Globus pallidus (tissue), 1 donor: ENCODE measurements around the gene BANF1.

Experiments used
- DNase-seq: peaks from one replicate; pipeline ENCODE4 v3.0.0-alpha.2; 2015; ENCODE audit warnings: low spot score

The BANF1 gene

DNA sequence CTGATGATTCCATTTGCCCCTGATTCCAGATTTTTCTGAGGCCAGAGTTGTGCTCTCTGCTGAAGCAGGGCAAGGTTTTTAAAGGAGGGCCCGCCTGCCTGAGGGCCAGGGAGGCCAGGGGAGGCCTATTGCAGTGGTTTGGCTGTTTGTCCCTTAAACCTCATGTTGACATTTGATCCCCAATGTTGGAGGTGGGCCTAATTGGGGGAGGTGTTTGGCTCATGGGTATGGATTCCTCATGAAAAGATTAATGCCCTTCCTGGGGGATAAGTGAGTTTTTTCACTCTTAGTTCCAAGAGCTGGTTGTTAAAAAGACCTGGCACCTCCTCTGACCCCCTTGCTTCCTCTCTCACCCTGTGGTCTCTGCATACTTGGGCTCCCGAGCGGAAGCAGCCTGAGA lies 37.5 kb downstream of the BANF1 start:
- no peak for DNase-seq

DNA sequence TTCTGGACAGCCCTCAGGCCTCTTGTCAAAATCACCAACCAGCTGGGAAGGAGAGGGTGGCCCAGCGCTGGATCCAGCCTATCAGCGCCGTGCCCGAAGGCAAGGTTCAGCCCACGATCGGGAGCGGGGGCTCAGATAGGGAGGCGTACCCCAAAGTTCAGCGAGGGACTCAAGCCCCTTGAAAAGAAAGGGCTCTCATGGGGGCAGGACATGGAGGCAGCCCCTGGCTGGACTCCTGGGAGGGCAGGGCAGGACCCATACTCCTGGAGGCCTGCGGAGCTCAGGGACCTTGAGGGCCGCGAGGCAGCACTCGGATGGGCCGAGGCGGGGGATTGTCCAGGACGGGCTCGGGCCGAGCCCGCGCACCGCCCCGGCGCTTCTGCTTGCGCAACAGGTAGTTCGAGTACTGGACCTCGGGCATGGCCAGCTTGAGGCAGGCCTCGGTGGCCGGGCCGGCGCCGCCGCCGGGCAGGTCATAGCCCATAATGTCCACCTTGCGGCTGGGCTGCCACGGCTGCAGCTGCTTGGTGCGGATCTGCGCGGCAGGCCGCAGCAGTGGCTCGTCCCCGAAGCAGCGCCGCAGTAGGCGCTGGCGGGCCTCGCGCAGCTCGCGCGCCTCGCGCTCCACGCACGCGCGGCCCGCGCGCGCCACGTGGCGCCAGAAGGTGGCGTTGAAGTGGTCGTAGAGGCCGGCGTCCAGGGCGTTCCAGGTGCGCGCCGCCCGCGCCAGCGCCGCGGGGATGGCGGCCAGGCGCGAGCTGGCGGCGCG lies 40.1 kb downstream of the BANF1 start:
- DNase-seq: no peak

DNA sequence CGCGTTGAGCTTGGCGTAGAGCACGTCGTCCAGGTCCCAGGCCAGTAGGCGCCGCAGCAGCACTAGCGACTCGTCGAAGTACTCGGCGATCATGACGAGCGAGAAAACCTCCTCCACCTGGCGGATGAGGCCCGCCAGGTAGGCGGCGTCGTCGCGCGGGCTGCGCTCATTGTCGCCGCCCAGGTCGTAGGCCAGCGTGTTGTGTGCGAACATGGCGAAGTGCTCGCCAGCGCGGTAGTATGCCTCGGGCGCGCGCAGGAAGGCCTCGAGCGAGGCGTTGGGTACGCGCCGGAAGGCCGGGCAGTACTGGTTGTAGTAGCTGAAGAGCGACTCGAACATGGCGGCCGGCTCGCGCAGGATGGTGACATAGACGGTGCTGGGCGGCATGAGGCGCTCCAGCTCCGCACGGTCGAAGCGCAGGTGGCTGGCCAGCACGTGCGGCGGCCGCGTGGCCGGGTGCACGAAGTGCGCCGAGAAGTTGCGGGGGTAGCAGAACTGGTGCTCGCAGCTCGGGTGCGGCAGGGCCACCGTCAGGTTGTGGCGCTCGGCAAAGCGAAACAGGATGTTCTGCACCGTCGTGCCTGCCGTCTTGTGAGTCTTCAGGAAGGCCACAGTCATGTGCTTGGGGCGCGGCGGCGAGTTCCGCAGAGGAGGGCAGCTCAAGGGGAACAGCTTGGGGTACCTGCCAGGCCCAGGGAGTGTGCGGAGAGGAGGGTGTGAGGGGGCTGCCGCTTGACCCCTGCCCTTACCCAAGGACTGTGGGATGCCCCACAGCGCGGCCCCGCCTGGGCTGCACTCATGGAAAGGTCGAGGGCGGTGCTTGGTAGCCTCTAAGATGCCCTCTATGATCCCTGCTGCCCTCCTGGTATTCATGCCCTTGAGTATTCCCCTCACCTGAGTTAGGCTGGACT lies 40.9 kb downstream of the BANF1 start:
- no peak for DNase-seq

DNA sequence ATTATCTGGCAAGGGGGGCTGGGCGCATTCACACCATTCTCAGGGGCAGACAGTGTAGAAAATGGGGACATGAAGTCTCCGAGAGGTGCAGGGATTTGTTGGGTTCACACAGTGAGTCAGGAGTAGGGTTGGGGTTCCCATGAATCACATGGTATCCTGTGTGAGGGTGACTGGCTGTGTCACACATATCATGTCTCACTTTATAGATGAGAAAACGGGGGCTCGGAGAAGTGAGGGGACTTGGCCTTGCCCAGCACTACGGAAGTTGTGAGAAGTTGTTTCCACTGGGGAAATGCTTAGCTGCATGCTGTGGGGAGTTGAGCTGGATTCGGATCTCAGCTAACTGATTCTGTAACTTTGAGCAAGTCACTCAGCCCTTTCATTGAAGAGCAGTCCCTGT lies 42.5 kb downstream of the BANF1 start:
- DNase-seq: no peak

DNA sequence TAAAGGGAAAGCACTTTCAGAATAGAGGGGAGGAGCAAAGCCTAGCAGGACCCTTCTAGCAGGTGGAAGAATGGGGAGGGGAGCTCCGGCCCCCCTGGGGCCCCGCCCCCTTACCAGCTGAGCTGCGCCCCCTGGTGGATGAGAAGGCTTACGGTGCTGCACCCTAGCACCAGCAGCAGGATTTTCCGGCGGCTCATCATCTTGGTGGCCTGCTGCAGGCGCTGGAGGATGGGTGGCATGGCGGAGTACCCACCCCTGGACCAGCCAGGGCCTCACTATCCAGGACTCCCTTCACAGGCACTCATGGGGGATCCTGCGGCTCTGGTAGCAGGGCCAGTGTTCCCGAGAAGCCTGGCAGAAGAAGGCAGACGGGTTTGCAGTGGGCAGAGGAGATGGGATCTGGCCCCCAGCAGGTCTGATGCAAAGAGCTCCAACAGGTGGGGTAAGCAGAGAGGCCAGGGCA lies 42.9 kb downstream of the BANF1 start:
- peak; percentile 75 for DNase-seq

DNA sequence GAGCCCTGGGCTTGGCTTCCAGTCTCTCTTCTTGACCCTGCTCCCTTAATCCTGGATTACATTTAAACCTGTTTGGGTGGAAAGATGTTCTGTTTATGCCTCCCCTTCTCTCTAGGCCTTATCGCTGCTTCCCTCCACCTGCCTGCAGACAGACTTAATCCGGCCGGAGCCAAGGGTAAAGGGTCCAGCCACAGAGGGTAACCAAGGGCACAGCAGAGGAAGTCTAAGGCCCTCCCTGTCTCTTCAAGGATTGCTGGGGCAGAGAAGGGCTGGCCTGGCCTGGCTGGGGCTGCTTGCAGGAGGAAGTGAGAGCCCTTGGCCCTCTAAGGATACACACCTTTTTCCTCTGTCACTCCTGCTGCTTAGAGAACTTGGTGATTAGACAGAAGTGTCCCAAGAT lies 44.6 kb downstream of the BANF1 start:
- no peak for DNase-seq

DNA sequence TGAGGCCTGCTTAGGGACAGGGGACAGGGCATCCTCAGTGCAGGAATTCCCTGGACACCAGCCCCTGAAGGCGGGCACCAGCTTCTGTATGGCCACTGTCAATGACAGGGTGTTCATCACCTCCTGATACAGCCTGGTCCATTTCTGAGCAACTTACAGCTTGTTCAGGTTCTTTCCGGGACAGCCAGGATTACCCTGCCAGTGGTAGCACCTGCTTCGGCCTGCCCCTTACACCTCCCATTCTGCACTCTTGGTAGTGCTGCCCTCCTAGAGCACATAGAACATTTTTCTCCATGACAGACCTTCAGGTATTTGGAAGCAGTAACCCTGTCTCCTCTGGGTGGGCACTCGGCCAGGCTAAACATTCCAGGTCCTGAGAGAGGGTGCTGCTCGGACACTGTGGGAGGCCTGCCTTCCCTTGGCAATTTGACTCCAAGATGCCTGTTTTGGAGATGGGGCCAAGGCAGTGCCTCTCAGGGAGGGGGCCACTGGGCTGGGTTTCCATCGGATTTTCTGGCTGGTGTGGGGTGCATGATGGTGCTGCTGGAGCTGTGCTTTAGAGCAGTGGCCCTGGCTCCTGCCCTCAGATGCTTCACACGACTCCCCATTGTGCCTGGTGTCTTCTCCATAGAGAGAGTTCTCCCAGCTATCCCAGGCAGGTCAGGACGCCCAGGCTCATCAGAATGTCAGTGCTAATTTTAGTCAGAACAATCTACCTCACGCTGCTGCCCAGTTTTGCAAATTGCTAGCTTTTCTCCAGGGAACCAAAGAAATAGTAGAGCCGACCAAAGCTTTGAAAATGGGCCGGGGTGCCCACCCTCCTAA lies 45.5 kb downstream of the BANF1 start:
- no peak for DNase-seq

DNA sequence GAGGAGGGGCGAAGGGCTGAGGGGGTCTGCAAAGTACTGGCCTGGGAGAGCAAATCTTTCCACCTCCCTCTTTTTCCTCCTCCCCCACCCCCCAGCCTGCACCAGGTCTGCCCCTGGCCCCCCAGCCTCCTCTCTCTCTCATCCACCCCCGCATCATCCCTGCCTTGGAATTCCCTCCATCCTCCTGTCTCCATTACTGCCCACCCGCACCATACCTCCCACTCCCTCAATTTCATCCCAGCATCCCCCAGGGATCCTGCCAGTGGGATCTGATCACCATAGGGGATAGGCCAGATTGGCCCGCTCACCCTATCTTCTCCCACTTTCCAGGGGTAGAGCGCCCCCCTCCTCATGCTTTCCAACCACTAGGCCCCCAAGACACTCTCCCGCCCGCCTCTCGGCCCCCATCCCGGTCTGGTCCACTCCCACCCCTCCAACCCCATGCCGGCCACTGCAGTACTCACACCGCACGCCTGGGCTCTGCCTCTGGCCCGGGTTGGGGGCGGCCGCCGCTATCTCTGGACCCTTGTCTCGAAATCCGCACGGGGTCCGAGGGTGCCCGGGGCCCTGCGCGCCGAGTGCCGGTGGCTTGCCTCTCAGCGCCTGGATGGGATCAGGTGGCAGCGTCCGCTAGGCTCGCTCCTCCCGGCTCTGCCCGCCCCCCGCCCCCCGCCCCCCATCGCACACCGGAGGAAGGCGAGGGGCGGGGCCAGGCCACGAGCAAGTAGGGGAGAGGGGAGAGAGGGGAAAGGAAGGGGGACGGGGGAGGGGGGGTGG lies 46.4 kb downstream of the BANF1 start, which contains the start of gene GAL3ST3:
Gene GAL3ST3, minus strand, starts transcription at position 615 of the 777 bp plus-strand sequence. CDS start 3,746 bp downstream, outside the sequence.
- no peak for DNase-seq

DNA sequence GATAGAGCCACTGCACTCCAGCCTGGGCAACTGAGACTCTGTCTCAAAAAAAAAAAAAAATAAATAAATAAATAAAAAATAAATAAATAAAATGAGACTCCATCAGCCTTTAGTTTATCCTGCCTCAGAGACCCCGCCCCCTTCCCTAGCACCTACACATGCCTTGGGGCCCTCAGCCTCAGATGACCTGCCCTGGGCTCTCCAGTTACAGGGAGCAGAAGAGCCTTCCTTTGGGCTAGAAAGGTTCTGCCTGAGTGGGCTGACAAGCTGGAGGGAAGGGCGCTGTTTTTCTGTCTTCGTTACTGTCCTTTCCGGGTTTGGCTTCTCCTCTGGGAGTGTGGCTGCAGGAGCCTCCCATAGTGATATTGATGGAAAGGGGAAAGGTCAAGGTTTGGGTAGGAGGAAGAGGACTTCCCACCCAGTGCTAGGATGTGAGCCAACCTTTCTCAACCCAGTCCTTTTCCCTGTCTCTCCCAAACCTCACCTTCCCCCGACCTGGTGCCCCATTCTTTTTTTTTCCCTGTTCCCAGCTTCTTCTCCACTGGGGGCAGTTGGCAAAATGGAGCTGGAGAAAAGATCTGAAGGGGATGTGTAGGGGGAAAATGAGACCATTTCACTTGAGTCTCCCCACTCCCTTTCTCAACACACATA lies 48.4 kb downstream of the BANF1 start:
- no peak for DNase-seq

DNA sequence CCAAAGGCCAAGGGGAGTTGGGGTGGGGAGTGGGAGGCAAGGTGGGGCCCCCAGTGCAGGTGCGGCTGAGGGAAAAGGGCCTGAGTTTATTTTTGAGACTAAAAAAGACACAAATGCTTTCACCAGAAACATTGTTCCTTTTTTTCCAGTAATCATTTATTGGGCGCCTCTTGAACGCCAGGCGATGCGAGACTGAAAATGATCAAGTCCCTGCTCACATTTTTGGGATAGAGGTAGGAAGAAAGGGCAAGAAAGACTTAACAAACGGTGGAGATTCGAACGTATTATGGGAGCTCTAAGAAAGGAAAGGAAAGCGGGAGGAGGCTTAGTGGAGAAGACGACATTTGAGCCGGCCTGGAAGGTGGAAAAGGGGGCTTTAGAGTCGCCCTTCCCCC lies 49.1 kb downstream of the BANF1 start:
- no peak for DNase-seq

DNA sequence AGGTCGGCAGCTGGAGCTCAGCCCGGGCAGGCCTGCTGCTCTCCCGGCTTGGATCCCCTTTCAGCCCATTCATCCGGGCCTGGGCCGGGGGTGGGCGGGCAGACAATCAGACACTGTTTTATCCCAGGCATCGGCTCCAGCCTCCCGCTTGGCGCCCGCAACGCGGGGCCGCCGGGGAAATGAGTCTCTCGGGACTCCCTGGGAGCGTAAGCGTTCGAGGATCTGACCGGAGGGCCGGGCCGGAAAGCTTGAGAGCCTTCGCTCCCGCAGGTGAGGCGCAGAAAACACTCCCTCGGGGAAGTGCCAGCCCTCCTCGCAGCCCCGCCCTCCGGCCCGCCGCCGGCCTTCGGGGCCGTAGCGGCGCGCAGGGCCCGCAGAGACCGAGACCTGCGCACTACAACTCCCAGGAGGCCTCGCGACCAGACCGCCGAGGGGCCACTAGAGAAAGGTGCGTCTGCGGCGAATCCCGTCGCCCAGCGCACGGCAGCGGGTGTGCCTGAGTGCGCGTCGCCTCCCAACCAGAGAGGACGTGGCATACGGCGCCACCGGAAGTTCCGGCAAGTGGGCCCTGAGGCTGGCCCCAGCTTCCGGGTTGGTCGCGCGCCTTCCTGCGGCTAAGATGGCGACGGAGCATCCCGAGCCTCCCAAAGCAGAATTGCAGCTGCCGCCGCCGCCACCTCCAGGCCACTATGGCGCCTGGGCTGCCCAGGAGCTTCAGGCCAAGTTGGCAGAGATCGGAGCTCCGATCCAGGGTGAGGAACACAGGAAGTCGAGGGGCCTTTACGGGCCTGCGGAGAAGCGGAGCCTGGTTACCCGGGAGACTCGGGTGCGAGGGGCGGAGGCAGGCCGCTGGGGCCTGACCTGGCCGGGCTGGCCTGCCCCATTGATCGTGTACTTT lies 49.7 kb downstream of the BANF1 start, which contains the start of gene SF3B2:
Gene SF3B2, plus strand, starts transcription at position 599 of the 898 bp plus-strand sequence. Its CDS starts 21 bp downstream, at position 620.
- DNase-seq: peak; percentile 99

DNA sequence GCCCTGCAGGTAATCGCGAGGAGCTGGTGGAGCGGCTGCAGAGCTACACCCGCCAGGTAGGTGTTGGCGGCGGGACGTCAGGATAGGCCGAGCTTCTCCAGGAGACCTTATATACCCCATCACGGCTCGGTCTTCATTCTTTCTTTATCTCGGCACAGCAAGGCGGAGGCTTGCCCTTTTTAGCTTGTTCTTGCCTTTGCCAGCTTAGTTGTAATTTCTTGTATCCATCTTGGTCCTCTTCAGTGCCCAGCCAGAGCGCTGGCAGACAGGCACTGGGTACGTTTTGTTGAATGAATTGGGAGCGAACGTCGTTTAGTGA lies 50.3 kb downstream of the BANF1 start:
- DNase-seq: no peak
